Spinal cord (tissue), 10 donors: ENCODE measurements around the gene GPR148. TPM values are rescaled to one million over a fixed set of nuclear protein-coding genes. Genes with fewer than 3 reads are reported as not detected.
"Not testable (repeated sequence)": the region's sequence is repeated elsewhere in the genome, so short reads cannot be mapped to it uniquely, and the experiment has no call there.

Source experiments
- DNase-seq, 6 donors: peaks; one replicate each; pipeline versions ENCODE4 v3.0.0 to v3.0.0-alpha.2; 2013 to 2015; ENCODE audit warnings: low spot score in 6 of 6, low read depth in 4 of 6
- H3K27ac ChIP-seq: one replicate; pipeline ENCODE4 v1.5.1; 2013; ENCODE audit warnings: low read depth, low read length, control low read depth
- H3K27me3 ChIP-seq: one replicate; pipeline ENCODE4 v1.6.1; 2013; ENCODE audit warnings: low read length; ENCODE audit not compliant: control insufficient read depth, insufficient read depth
- H3K36me3 ChIP-seq: one replicate; pipeline ENCODE4 v1.6.1; 2013; ENCODE audit warnings: low read length; ENCODE audit not compliant: control insufficient read depth, insufficient read depth
- H3K4me1 ChIP-seq: one replicate; pipeline ENCODE4 v1.6.1; 2013; ENCODE audit warnings: low read length; ENCODE audit not compliant: control insufficient read depth, insufficient read depth
- H3K4me3 ChIP-seq: one replicate; pipeline ENCODE4 v1.5.1; 2013; ENCODE audit warnings: low read depth, low read length, control low read depth
- H3K9me3 ChIP-seq: one replicate; pipeline ENCODE4 v1.6.1; 2013; ENCODE audit warnings: low read length; ENCODE audit not compliant: control insufficient read depth, insufficient read depth
- WGBS: methylation state at CpG from one replicate; pipeline ENCODE4 v1.1.5; 2013; ENCODE audit warnings: missing lambda C conversion rate; ENCODE audit not compliant: insufficient coverage; 5-methylcytosine and 5-hydroxymethylcytosine counted together
- long read RNA-seq, 4 donors: transcript quantifications; one replicate each; lab custom pipeline, GENCODE V29; 2026
- polyA plus RNA-seq, 2 donors: library from polyadenylated mRNA; unstranded; fragments of 120-200 nt; gene quantifications; one replicate each; pipeline ENCODE4 v1.2.1, GENCODE V29; 2013; ENCODE audit not compliant: insufficient read length in 2 of 2
- total RNA-seq, 2 donors: library from RNA; depleted of rRNA in 1 of 2; stranded (reverse); fragments of 120-200 nt in 1 of 2; fragments of >200 nt in 1 of 2; gene quantifications; one replicate each; pipeline versions ENCODE4 v1.2.3 to v1.2.4, GENCODE V29; 2013 to 2014
- donor health status: healthy.

GPR148 gene, protein sequence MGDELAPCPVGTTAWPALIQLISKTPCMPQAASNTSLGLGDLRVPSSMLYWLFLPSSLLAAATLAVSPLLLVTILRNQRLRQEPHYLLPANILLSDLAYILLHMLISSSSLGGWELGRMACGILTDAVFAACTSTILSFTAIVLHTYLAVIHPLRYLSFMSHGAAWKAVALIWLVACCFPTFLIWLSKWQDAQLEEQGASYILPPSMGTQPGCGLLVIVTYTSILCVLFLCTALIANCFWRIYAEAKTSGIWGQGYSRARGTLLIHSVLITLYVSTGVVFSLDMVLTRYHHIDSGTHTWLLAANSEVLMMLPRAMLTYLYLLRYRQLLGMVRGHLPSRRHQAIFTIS
- total RNA-seq (not detected), polyA plus RNA-seq (under 1 TPM in 1 of 2 donors, not detected in 1; 0.33 TPM)
- long read RNA-seq, donor 1, partial matches to known transcripts, result 0 of 1 reads
- long read RNA-seq, donor 1, other reads (novel, unspliced or antisense), result 0 of 1 reads
- long read RNA-seq, donor 2, result 0 reads
- long read RNA-seq, donor 3, result 0 reads
- long read RNA-seq, donor 4, result 0 reads

DNA sequence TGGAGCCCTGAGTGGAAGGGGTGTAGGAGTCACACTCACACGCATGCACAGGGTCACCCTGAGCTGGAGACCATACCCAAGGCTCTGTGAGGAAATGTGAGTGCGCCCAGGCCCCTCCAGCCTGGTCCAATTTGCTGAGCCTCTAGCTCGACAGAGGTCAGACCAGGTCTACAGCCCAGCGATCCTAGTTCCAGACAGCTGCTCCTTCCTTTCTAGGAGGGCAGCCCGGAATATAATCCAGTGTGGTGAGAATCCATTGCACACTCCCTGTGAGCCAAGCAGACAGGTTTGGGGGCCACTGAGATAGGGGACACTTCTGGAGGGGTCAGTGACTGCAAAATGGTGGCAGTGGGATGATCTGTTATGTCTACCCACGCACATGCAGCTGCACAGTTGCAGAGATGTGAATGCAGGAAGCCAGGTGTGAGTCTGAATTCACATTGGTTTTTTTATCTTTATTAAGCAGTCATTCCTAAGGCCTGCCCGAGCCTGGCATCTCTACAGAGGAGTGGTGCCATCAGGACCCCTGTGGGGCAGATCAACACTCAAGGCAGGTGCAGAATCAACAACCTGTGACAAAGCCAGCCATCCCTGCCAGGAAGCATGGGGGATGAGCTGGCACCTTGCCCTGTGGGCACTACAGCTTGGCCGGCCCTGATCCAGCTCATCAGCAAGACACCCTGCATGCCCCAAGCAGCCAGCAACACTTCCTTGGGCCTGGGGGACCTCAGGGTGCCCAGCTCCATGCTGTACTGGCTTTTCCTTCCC is at the start of gene GPR148:
GPR148 (plus strand) TSS at position 522 of the 768 bp plus-strand sequence; CDS start at position 604, 82 bp downstream.
- H3K4me1 ChIP-seq, result peaks cover 25% of the 10 kb centered on the region
- H3K27ac ChIP-seq, result no peak within 1 kb of the TSS
- WGBS, result 65% methylated on average over 8 of the region's 8 CpGs
- H3K36me3 ChIP-seq, result no peaks in the 10 kb centered on the region
- no peaks in the 10 kb centered on the region for H3K27me3 ChIP-seq
- H3K4me3 ChIP-seq, result peak within 1 kb of the TSS; percentile 62
- peak in 2 of 6 donors; percentile 37 to 66 for DNase-seq
- no peaks in the 10 kb centered on the region for H3K9me3 ChIP-seq

DNA sequence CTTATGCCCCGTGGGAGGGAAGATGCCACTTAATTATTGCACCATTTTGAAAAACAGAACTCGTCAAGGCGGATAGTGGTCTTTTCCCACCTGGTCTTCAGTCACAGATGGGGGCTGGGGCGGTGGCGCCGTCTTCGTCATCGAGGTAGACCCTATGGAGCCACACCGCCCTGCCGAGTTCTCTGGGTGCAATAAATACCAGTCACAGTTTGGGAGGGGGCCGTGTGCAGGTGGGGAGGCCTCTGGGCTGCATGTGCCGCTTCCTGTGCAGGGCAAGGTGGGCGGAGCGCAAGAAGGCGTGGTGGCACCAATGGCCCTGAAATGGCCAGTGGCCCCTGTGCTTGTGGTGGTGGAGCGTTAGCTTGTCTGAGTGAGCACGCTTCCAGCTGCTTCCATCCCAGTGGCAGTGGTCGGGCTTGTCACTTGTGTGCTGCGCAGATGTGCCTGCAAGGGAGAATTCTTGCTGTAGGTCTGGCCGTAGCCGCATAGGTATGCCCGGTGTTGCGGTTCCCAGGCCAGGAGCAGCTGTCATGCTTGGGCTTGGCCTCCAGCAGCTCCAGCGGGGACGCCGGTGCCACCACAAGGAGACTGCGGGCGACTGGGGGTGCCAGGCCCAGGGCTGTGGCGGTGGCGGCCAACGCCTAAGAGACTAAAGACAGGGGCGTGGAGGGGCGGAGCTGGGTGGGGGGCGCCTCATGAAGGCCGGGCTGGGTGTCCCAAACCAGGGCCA is 36.7 kb upstream of the GPR148 start:
- H3K36me3 ChIP-seq, H3K4me3 ChIP-seq, H3K9me3 ChIP-seq, H3K27ac ChIP-seq, H3K27me3 ChIP-seq, H3K4me1 ChIP-seq, DNase-seq: not testable (repeated sequence)
- WGBS, result 47% methylated on average over 7 of the region's 35 CpGs

DNA sequence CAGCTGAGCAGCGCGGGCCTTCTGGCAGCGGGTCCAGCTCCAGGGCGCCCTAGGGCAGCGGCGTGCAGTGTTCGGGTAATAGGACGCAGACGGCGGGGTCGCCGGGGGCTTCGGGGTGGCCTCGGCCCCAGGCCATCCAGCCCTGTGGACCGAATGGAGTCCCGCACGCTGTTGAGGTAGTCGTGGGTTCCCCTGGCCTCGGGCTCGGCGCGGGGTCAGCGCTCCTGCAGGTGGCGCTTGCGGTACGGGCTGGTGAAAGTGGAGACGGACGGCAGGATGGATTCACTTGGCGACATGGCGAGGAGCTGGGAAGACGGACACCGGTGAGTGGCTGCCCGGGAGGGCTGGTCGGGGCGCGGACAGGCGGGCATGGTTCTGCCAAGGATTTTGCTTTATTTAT is 35.4 kb upstream of the GPR148 start:
- not testable (repeated sequence) for H3K9me3 ChIP-seq, H3K27ac ChIP-seq, H3K4me1 ChIP-seq, H3K36me3 ChIP-seq, H3K27me3 ChIP-seq
- peak in 5 of 6 donors; percentile 0 to 89 (median 42) for DNase-seq
- 0% methylated on average over 16 of the region's 37 CpGs for WGBS
- peak overlapping the region; percentile 24 for H3K4me3 ChIP-seq

DNA sequence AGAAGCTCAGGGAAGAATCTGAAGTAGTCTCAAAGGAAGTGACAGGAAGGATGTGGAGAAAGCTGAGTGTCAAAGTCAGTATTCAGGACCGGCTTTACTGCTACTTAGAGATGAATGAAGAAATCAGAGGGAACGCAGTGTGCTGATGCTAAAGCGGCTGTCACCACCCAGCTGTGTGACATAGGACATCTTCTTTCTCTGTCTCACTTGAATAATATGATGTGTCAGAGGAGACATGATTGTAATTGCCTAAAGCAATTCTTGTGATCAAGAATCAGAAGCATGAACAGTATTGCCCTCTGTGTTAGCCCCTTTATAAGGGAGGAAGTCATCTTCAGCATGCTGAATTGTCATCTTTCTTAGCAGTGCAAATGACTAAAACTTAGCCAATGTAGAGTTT is 25.6 kb upstream of the GPR148 start:
- not testable (repeated sequence) for H3K27me3 ChIP-seq, DNase-seq, H3K36me3 ChIP-seq, H3K4me1 ChIP-seq, H3K4me3 ChIP-seq, H3K27ac ChIP-seq, H3K9me3 ChIP-seq
- WGBS, result 33% methylated on average over 1 of the region's 3 CpGs

DNA sequence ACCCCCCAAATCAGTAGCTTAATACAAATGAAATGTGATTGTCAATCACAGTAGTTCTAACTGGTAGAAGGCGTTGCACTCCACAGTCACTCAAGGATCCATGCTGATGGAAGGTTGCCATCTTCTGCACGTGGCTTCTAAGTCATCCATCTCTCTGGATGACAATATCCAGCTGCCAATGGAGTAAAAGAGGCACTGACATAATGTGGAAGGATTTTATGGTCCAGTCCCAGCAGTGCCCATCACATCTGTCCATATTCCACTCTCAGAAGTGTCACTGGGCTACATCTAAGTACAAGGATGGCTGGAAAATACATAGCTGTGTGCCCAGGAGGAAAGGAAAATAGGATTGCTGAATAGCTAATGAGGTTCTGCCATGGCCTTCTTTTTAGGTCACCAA is 14.1 kb upstream of the GPR148 start:
- no CpG with 5 or more reads among the region's 2 CpGs for WGBS
- not testable (repeated sequence) for H3K4me1 ChIP-seq, DNase-seq, H3K9me3 ChIP-seq, H3K36me3 ChIP-seq, H3K27ac ChIP-seq, H3K4me3 ChIP-seq, H3K27me3 ChIP-seq

DNA sequence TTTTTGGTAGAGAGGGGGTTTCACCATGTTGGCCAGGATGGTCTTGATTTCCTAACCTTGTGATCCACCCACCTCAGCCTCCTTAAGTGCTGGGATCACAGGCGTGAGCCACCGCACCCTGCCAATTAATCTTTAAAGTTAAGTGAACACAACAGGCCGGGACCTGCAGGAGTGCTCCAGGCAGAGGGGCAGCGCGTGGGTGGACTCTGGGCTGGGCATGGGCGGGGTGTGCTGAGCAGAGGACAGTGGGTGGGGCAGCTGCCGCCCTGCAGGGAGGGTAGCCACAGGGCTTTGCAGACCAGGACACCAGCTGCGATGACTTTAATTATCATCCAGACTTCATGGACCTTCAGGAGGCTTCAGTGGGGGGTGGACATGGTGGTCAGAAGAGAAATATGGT is 8.8 kb upstream of the GPR148 start:
- H3K36me3 ChIP-seq, result no peaks in the 10 kb centered on the region
- no peak for DNase-seq
- peaks cover 1% of the 10 kb centered on the region for H3K9me3 ChIP-seq
- H3K27me3 ChIP-seq, result no peaks in the 10 kb centered on the region
- no peak overlapping the region for H3K27ac ChIP-seq
- WGBS, result 89% methylated on average over 3 of the region's 8 CpGs
- H3K4me1 ChIP-seq, result no peaks in the 10 kb centered on the region
- no peak overlapping the region for H3K4me3 ChIP-seq

DNA sequence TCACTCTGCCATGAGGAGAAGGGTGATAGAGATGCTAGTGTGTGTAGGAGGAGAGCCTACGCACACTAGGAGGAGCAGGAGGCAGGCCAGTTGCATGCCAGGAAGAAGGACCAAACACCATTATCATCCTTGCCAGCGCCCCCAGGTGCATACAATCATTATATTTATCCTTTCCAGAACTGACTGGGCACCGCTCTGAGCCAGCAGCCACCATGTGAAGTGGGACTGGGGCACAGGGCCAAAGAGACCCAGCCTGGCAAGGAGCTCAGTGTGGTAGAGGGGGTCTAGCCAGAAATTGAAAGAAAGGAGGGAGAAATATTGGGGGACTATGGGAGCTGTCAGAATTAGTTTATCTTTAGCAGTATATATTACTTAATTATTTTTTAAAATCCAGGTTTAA is 8.3 kb upstream of the GPR148 start:
- no peak for DNase-seq
- Histone ChIP-seq H3K36me3 (no peaks in the 10 kb centered on the region), H3K9me3 (peaks cover 1% of the 10 kb centered on the region), H3K27ac (no peak overlapping the region), H3K27me3 (no peaks in the 10 kb centered on the region), H3K4me3 (no peak overlapping the region), H3K4me1 (no peaks in the 10 kb centered on the region)
- WGBS, result no CpG with 5 or more reads among the region's 3 CpGs

DNA sequence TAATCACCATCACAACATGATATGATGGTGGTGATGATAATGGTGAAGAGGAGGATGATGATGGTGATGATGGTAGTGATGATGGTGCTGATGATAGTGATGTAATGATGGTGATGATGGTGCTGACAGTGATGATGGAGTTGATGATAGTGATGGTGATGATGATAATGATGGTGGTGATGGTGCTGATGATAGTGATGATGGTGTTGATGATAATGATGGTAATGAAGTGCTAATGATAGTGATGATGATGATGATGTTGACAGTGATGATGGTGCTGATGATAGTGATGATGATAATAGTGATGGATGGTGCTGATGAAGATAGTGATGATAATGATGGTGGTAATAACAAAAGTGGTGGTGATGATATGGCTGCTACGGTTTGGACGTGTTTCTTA is 4.4 kb upstream of the GPR148 start:
- no peak for DNase-seq
- Histone ChIP-seq H3K9me3 (peaks cover 1% of the 10 kb centered on the region), H3K36me3 (no peaks in the 10 kb centered on the region), H3K27me3 (no peaks in the 10 kb centered on the region), H3K4me3 (no peak overlapping the region), H3K4me1 (peaks cover 25% of the 10 kb centered on the region), H3K27ac (no peak overlapping the region)
- 94% methylated on average over 2 of the region's 2 CpGs for WGBS

DNA sequence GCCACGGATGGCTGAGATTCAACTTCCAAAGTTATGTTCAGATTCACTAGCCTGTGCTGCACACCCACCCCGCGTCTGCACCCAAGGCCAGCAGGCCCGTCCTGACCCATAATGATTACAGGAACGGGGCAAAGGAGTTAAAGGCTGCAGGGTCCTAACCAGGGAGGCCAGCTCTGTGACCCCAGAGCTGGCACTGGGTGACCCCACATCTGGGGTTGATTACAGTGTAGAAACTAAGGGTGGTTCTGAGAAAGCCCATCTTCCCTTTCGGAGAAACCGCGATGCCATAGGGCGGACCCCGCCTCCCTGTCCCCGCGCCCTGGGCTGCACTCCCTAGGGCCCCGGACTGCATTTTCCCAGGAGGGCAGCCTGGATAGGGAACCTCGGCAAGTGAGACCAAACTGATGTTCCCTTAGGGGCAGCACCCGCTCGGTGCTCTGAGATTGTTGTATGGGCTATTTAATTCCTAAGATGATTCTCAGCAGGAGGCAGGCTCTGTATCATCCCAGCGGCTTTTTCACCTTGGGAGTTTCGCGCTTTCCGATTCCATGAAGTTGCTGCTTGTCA is 2.2 kb upstream of the GPR148 start:
- 14% methylated on average over 14 of the region's 20 CpGs for WGBS
- Histone ChIP-seq H3K4me1 (peaks cover 25% of the 10 kb centered on the region), H3K9me3 (peaks cover 1% of the 10 kb centered on the region), H3K36me3 (no peaks in the 10 kb centered on the region), H3K4me3 (peak overlapping the region; percentile 62), H3K27ac (peak overlapping the region; percentile 75), H3K27me3 (no peaks in the 10 kb centered on the region)
- DNase-seq, result no peak
